ENCODE measurements around the gene SFMBT2. TPM values are rescaled to one million over a fixed set of nuclear protein-coding genes. Genes with fewer than 3 reads are reported as not detected.

The SFMBT2 gene
- total RNA-seq, 1 donor, result 2.0 TPM

DNA sequence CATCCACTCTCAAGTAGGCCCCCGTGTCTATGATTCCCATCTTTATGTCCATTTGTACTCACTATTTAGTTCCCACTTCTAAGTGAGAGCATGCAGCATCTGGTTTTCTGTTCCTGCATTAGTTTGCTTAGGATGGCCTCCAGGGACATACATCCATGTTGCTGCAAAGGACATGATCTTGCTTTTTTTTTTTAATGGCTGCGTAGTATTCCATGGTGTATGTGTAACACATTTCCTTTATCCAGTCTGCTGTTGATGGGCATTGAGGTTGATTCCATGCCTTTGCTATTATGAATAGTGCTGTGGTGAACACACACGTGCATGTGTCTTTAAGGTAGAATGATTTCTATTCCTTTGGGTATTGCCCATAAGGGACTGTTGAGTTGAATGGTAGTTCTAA, 67.8 kb downstream of the SFMBT2 start:
- no peak overlapping the region for H3K4me3 ChIP-seq (ENCODE audit: low read depth, low read length)
- DNase-seq (ENCODE audit: low read depth), result no peak
- TF ChIP-seq, protein P1, sequence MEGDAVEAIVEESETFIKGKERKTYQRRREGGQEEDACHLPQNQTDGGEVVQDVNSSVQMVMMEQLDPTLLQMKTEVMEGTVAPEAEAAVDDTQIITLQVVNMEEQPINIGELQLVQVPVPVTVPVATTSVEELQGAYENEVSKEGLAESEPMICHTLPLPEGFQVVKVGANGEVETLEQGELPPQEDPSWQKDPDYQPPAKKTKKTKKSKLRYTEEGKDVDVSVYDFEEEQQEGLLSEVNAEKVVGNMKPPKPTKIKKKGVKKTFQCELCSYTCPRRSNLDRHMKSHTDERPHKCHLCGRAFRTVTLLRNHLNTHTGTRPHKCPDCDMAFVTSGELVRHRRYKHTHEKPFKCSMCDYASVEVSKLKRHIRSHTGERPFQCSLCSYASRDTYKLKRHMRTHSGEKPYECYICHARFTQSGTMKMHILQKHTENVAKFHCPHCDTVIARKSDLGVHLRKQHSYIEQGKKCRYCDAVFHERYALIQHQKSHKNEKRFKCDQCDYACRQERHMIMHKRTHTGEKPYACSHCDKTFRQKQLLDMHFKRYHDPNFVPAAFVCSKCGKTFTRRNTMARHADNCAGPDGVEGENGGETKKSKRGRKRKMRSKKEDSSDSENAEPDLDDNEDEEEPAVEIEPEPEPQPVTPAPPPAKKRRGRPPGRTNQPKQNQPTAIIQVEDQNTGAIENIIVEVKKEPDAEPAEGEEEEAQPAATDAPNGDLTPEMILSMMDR (IDR thresholded peaks at IDR 0.05; ENCODE audit: insufficient read depth, low read length), result no peak

DNA sequence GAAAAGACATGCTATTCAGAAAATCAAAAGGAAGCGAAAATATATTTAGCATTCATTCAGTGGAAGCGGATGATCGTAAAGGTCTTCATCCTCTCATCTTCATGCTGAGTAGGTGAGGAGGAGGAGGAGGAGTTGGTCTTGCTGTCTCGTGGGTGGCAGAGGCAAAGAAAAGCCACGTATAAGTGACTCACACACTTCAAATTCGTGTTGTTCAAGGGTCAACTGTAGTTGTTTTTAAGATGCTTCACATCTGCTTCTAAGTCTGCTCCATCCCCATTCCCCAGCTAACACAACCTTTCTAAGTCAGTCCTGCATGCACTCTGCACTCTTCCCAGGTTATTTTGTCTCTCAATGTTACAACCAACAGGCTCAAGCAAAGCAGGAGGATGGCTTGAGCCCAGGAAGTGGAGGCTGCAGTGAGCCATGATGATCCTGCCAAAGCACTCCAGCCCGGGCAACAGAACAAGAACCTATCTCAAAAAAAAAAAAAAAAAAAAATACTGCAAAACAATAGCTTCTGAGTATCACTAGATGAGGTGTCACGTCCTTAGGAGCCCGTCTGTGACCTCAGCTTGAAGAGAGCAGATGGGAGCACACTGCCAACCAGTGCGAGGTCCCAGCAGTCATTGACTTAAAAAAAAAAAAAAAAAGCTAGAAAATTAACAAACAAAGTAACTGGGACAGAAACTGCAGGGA, 70.5 kb downstream of the SFMBT2 start:
- TF ChIP-seq, protein P1 (IDR thresholded peaks at IDR 0.05; ENCODE audit: insufficient read depth, low read length), result no peak
- H3K4me3 ChIP-seq (ENCODE audit: low read depth, low read length), result no peak overlapping the region
- DNase-seq (ENCODE audit: low read depth), result peak; percentile 0

DNA sequence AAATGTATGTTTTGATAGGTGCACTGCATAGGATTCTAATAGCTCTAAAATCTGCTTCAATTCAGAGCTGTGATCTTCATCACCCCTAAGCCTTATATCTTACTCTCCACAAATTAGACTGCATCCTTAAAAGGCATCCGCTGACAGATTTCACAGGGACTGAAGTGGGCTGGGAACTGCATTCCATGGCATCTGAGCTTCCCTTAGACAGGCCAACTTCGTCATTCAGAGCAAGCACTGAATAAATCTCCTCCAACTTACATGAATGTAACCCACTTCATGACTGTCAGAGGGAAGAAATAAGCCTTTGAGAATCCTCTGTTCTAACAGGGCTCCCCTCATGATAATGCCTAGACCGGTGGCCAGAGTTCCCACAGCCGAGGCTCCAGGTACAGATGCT, 71.3 kb downstream of the SFMBT2 start:
- no peak for DNase-seq (ENCODE audit: low read depth)

DNA sequence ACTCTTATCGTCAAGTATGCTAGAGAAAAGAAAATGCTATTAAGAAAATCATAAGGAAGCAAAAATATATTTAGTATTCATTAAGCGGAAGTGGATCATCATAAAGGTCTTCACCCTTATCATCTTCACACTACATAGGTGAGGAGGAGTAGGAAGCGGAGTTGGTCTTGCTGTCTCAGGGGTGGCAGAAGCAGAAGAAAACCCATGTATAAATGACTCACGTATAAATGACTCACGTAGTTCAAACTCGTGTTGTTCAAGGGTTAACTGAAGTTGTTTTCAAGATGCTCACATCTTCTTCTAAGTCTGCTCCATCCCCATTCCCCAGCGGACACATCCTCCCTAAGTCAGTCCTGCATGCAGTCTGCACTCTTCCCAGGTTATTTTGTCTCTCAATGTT, 72.4 kb downstream of the SFMBT2 start:
- TF ChIP-seq, protein P1 (IDR thresholded peaks at IDR 0.05; ENCODE audit: insufficient read depth, low read length), result no peak
- DNase-seq (ENCODE audit: low read depth), result no peak
- no peak overlapping the region for H3K4me3 ChIP-seq (ENCODE audit: low read depth, low read length)

More for the DNA sequence above, 71.3 kb downstream of the SFMBT2 start:
- TF ChIP-seq, protein P1 (IDR thresholded peaks at IDR 0.05; ENCODE audit: insufficient read depth, low read length), result no peak
- no peak overlapping the region for H3K4me3 ChIP-seq (ENCODE audit: low read depth, low read length)

DNA sequence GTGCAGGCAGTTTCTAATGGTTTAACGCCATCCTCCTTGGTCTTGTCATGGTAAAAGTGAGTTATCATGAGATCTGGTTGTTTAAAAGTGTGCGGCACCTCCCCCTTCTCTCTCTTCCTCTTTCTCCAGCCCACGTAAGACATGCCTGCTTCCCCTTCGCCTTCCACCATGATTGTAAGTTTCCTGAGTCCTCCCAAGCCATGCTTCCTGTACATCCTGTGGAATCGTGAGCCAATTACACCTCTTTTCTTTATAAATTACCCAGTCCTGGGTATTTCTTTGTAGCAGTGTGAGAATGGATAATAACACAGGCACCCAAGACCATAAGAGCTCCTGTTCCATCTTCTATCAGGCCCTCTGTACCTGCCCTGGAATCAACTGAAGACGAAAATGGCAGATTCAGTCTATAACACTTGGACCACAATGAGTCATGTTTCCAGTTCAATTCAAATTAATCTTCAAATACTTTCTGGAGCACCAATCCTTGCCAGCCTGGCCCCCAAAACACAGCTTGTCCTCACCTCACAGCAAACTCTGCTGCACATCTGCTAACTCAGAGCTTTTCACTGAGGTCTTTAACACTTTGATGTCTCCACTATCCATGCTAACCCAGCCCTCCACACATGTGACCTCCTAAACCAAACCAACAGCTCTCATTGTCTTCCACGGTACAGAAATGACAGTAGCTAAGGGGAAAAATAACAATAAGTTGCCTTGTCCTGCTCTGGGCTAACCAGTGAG, 73.2 kb downstream of the SFMBT2 start:
- TF ChIP-seq, protein P1 (IDR thresholded peaks at IDR 0.05; ENCODE audit: insufficient read depth, low read length), result no peak
- H3K4me3 ChIP-seq (ENCODE audit: low read depth, low read length), result no peak overlapping the region
- DNase-seq (ENCODE audit: low read depth), result no peak

DNA sequence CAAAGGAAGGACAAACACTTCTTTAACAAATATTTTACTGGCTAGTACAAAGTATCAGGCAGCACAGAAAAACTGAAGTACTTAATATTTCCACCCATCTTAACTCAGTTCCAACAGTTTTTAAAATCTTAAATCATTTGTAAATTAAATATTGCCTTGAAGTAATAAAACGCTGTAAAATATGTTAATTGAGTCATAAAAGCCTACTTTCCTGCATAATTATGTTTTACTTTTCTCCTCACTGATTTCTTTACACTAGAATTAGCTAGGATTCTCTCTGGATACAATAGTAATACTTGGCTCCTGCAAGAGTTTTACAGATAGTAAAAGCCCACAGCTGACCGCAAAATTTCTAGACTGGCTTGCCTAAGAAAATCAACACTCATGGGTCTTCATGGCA, 74.9 kb downstream of the SFMBT2 start:
- no peak overlapping the region for H3K4me3 ChIP-seq (ENCODE audit: low read depth, low read length)
- TF ChIP-seq, protein P1 (IDR thresholded peaks at IDR 0.05; ENCODE audit: insufficient read depth, low read length), result no peak
- no peak for DNase-seq (ENCODE audit: low read depth)
